ENCODE results near the gene RTF1. TPM values are rescaled to one million over a fixed set of nuclear protein-coding genes. Genes with fewer than 3 reads are reported as not detected.

Gene RTF1
- total and polyA plus RNA-seq, 8 donors, result 7.9 to 17.3 (median 10.3) TPM

GRCh38 chr15:41487802-41488201, 70.9 kb downstream of the RTF1 start:
- no peak overlapping the region for H3K4me3 ChIP-seq
- TF ChIP-seq, protein P1, sequence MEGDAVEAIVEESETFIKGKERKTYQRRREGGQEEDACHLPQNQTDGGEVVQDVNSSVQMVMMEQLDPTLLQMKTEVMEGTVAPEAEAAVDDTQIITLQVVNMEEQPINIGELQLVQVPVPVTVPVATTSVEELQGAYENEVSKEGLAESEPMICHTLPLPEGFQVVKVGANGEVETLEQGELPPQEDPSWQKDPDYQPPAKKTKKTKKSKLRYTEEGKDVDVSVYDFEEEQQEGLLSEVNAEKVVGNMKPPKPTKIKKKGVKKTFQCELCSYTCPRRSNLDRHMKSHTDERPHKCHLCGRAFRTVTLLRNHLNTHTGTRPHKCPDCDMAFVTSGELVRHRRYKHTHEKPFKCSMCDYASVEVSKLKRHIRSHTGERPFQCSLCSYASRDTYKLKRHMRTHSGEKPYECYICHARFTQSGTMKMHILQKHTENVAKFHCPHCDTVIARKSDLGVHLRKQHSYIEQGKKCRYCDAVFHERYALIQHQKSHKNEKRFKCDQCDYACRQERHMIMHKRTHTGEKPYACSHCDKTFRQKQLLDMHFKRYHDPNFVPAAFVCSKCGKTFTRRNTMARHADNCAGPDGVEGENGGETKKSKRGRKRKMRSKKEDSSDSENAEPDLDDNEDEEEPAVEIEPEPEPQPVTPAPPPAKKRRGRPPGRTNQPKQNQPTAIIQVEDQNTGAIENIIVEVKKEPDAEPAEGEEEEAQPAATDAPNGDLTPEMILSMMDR (IDR thresholded peaks at IDR 0.05), result no peak
- WGBS, 2 donors, result 85 to 87% methylated on average over 2 of the region's 2 CpGs
- no peak overlapping the region for H3K27ac ChIP-seq
- H3K4me1 ChIP-seq, result peaks cover 0 to 5% (median 4%) of the 10 kb centered on the region in 3 donors
- H3K9me3 ChIP-seq, result no peaks in the 10 kb centered on the region
- DNase-seq (no peak), ATAC-seq (no peak), FAIRE-seq (no peak)
- no peaks in the 10 kb centered on the region for H3K27me3 ChIP-seq
- intact Hi-C loops (cut with DNase I), result no loop called here
- no peaks in the 10 kb centered on the region for H3K36me3 ChIP-seq

DNA sequence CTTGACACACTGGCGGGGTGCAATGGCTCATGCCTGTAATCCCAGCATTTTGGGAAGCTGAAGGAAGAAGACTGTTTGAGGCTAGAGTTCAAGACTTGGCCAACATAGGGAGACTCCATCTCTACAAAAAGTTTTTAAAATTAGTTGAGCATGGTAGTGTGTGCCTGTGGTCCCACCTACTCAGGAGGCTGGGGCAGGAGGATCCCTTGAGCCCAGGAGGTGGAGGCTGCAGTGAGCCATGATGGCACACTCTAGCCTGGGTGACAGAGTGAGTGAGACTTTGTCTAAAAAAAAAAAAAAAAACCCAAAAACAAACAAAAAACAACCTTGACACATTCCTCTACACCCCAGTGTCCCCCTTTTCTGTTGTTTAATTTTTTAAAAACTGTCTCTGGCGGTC, 72.7 kb downstream of the RTF1 start:
- no peaks in the 10 kb centered on the region for H3K36me3 ChIP-seq
- WGBS, 2 donors, result 99 to 100% methylated on average over 2 of the region's 2 CpGs
- FAIRE-seq, result no peak
- intact Hi-C loops (cut with DNase I), result no loop called here
- H3K9me3 ChIP-seq, result no peaks in the 10 kb centered on the region
- no peak for ATAC-seq
- peaks cover 0 to 8% (median 5%) of the 10 kb centered on the region in 3 donors for H3K4me1 ChIP-seq
- DNase-seq, result no peak
- H3K4me3 ChIP-seq, result no peak overlapping the region
- H3K27me3 ChIP-seq, result no peaks in the 10 kb centered on the region
- TF ChIP-seq, protein P1 (IDR thresholded peaks at IDR 0.05), result no peak
- no peak overlapping the region for H3K27ac ChIP-seq

- Histone ChIP-seq H3K27me3 (no peaks in the 10 kb centered on the region), H3K27ac (no peak overlapping the region), H3K4me1 (peaks cover 0 to 8% (median 5%) of the 10 kb centered on the region in 3 donors), H3K36me3 (no peaks in the 10 kb centered on the region), H3K4me3 (no peak overlapping the region), H3K9me3 (no peaks in the 10 kb centered on the region)
- ATAC-seq (no peak), FAIRE-seq (no peak), DNase-seq (no peak)
- intact Hi-C loops (cut with DNase I), result no loop called here
- 63 to 69% methylated on average over 4 of the region's 4 CpGs for WGBS, 2 donors
- TF ChIP-seq, protein P1 (IDR thresholded peaks at IDR 0.05), result no peak
Measured at GRCh38 chr15:41490355-41490754, 73.5 kb downstream of the RTF1 start.

GRCh38 chr15:41491889-41492288, 75.0 kb downstream of the RTF1 start:
- DNase-seq, result no peak
- H3K27me3 ChIP-seq, result no peaks in the 10 kb centered on the region
- WGBS, 2 donors, result 85 to 91% methylated on average over 4 of the region's 4 CpGs
- intact Hi-C loops (cut with DNase I), result no loop called here
- no peak overlapping the region for H3K4me3 ChIP-seq
- H3K36me3 ChIP-seq, result no peaks in the 10 kb centered on the region
- no peak for ATAC-seq
- TF ChIP-seq, protein P1 (IDR thresholded peaks at IDR 0.05), result no peak
- H3K4me1 ChIP-seq, result peaks cover 0 to 12% (median 8%) of the 10 kb centered on the region in 3 donors
- H3K9me3 ChIP-seq, result no peaks in the 10 kb centered on the region
- no peak overlapping the region for H3K27ac ChIP-seq
- FAIRE-seq, result no peak

DNA sequence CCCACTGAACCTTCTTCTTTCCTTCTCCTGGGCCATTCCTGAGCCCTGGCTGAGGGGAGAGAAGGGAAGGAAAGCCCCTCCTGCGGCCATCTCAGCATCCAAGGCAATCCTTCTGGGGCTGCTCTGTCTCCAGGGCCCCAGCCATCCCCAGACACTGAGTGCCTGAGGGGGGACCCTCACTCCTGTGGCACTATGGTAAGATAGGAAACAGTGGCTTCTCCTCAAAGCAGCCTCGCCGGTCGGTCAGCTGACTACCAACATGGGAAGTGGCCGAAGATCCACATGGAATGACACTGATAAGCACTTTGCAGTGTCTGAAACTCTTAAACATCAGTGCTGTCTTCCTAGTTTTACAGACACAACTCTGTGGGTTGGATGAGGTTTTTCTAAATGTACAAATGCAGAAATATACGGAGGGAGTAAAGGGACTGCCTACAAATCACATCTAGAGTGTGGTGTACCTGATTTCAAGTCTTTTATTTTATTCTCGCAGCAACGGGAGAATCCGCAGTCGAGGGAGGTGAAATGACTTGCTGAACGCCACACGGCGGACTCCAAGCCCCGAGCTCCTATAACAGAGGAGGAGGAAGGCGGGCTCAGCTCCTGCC, 75.8 kb downstream of the RTF1 start:
- DNase-seq, result no peak

More for the DNA sequence above, 75.8 kb downstream of the RTF1 start:
- TF ChIP-seq, protein P1 (IDR thresholded peaks at IDR 0.05), result no peak
- Histone ChIP-seq H3K27ac (peak overlapping the region in 1 of 4 donors; percentile 32), H3K36me3 (no peaks in the 10 kb centered on the region), H3K27me3 (no peaks in the 10 kb centered on the region), H3K9me3 (no peaks in the 10 kb centered on the region), H3K4me1 (peaks cover 0 to 12% (median 8%) of the 10 kb centered on the region in 3 donors), H3K4me3 (peak overlapping the region; percentile 34 to 71 (median 51))
- no peak for FAIRE-seq
- intact Hi-C loops (cut with DNase I), result no loop called here
- WGBS, 2 donors, result 10 to 13% methylated on average over 15 of the region's 15 CpGs
- no peak for ATAC-seq
